GM23338 (cell line): ENCODE results near the gene ACAD11. TPM values are rescaled to one million over a fixed set of nuclear protein-coding genes. Genes with fewer than 3 reads are reported as not detected.

Experiments
- ATAC-seq: fragments of 200-7000 bp; cut with Tn5 transposase; 3 replicates; pipeline ENCODE4 v1.9.1; 2020
- DNase-seq: peaks from one replicate; pipeline ENCODE4 v3.0.0-alpha.2; 2015; ENCODE audit warnings: low spot score
- H2AFZ ChIP-seq: fragments of 200-600 bp; sonication (generic); 2 replicates; pipeline ENCODE4 v1.8.0; 2016; ENCODE audit warnings: antibody characterized with exemption, mild to moderate bottlenecking, moderate library complexity
- H3F3A ChIP-seq: fragments of 200-600 bp; sonication (generic); replicated peaks from 2 replicates; pipeline ENCODE4 v1.8.0; 2017; ENCODE audit warnings: antibody characterized with exemption, mixed run types, low read depth
- H3K27ac ChIP-seq: fragments of 200-600 bp; sonication (generic); 2 replicates; pipeline ENCODE4 v1.6.1; 2016; ENCODE audit warnings: low read depth
- H3K27me3 ChIP-seq: fragments of 200-600 bp; sonication (generic); 2 replicates; pipeline ENCODE4 v1.8.0; 2016; ENCODE audit warnings: mild to moderate bottlenecking, mixed run types, moderate library complexity; ENCODE audit not compliant: insufficient read depth
- H3K36me3 ChIP-seq: fragments of 200-600 bp; sonication (generic); 2 replicates; pipeline ENCODE4 v1.8.0; 2016; ENCODE audit warnings: mild to moderate bottlenecking; ENCODE audit not compliant: insufficient read depth
- H3K4me1 ChIP-seq: fragments of 200-600 bp; sonication (generic); 2 replicates; pipeline ENCODE4 v1.8.0; 2016; ENCODE audit warnings: mild to moderate bottlenecking, moderate library complexity; ENCODE audit not compliant: insufficient read depth
- H3K4me2 ChIP-seq: fragments of 200-600 bp; sonication (generic); 2 replicates; pipeline ENCODE4 v1.7.1; 2017; ENCODE audit warnings: mixed run types
- H3K4me3 ChIP-seq: fragments of 200-600 bp; sonication (generic); 2 replicates; pipeline ENCODE4 v1.6.1; 2016; ENCODE audit warnings: mixed run types
- H3K79me2 ChIP-seq: fragments of 200-600 bp; sonication (generic); replicated peaks from 2 replicates; pipeline ENCODE4 v1.8.0; 2017; ENCODE audit warnings: mild to moderate bottlenecking; ENCODE audit not compliant: insufficient read depth
- H3K9me2 ChIP-seq: fragments of 200-600 bp; sonication (generic); 2 replicates; pipeline ENCODE4 v1.8.0; 2017; ENCODE audit not compliant: insufficient read depth
- H4K20me1 ChIP-seq: fragments of 200-600 bp; sonication (generic); replicated peaks from 2 replicates; pipeline ENCODE4 v1.8.0; 2017; ENCODE audit warnings: mild to moderate bottlenecking; ENCODE audit not compliant: insufficient read depth
- H3K27ac Mint-ChIP-seq: 2 replicates; pipeline ENCODE4 v1.8.0; 2020; ENCODE audit warnings: inconsistent platforms, mild to moderate bottlenecking, moderate library complexity, mixed read lengths
- H3K27me3 Mint-ChIP-seq: 3 replicates; pipeline ENCODE4 v1.8.0; 2022; ENCODE audit warnings: low read depth, mild to moderate bottlenecking, moderate library complexity, mixed read lengths, inconsistent platforms; ENCODE audit not compliant: insufficient read depth, poor library complexity
- H3K36me3 Mint-ChIP-seq: 3 replicates; pipeline ENCODE4 v1.8.0; 2021; ENCODE audit warnings: low read depth, mild to moderate bottlenecking, inconsistent platforms, moderate library complexity, mixed read lengths
- H3K4me1 Mint-ChIP-seq: 3 replicates; pipeline ENCODE4 v1.8.0; 2020; ENCODE audit warnings: mild to moderate bottlenecking, inconsistent platforms, mixed read lengths
- H3K4me3 Mint-ChIP-seq: 3 replicates; pipeline ENCODE4 v1.8.0; 2021; ENCODE audit warnings: moderate library complexity, mild to moderate bottlenecking, inconsistent platforms, mixed read lengths
- H3K9me3 Mint-ChIP-seq: 3 replicates; pipeline ENCODE4 v1.8.0; 2020; ENCODE audit warnings: moderate library complexity, mild to moderate bottlenecking, inconsistent platforms, mixed read lengths
- CREB1 ChIP-seq: fragments of 250-450 bp; sonication (Bioruptor Pico); IDR thresholded peaks from 2 replicates; pipeline ENCODE4 v1.5.0; 2020; ENCODE audit warnings: low read depth, mild to moderate bottlenecking, moderate library complexity
- CTCF ChIP-seq, 2 experiments: fragments of 200-600 bp in 1 of 2; sonication (generic) in 1 of 2; conservative IDR thresholded peaks; 2 replicates each; pipeline versions ENCODE4 v1.5.1 to v1.6.1; 2016 to 2017; ENCODE audit warnings: antibody characterized with exemption in 2 of 2, low read depth in 2 of 2, mild to moderate bottlenecking in 2 of 2, moderate library complexity in 1 of 2
- EZH2 ChIP-seq: fragments of 200-600 bp; sonication (generic); IDR thresholded peaks from one replicate; pipeline ENCODE4 v1.8.0; 2017; ENCODE audit warnings: antibody characterized with exemption, mild to moderate bottlenecking, low read depth; ENCODE audit not compliant: unreplicated experiment
- EZH2phosphoT487 ChIP-seq: fragments of 200-600 bp; sonication (generic); IDR thresholded peaks from one replicate; pipeline ENCODE4 v1.8.1; 2018; ENCODE audit warnings: antibody characterized with exemption; ENCODE audit not compliant: unreplicated experiment
- JUNB ChIP-seq: IDR thresholded peaks from one replicate; pipeline ENCODE4 v1.6.1; 2016; ENCODE audit warnings: antibody characterized with exemption; ENCODE audit not compliant: unreplicated experiment
- NANOG ChIP-seq: IDR thresholded peaks from 2 replicates; pipeline ENCODE4 v1.6.1; 2016; ENCODE audit warnings: antibody characterized with exemption, borderline replicate concordance
- POLR2AphosphoS5 ChIP-seq: IDR thresholded peaks from 2 replicates; pipeline ENCODE4 v1.6.1; 2016; ENCODE audit warnings: antibody characterized with exemption, low read depth
- REST ChIP-seq: IDR thresholded peaks from one replicate; pipeline ENCODE4 v1.6.1; 2018; ENCODE audit warnings: antibody characterized with exemption; ENCODE audit not compliant: unreplicated experiment
- STAT1 ChIP-seq: IDR thresholded peaks from one replicate; pipeline ENCODE4 v1.6.1; 2016; ENCODE audit warnings: antibody characterized with exemption; ENCODE audit not compliant: unreplicated experiment
- ZNF114 ChIP-seq: fragments of 250-450 bp; sonication (Bioruptor Pico); IDR thresholded peaks from 2 replicates; pipeline ENCODE4 v1.5.0; 2020; ENCODE audit warnings: mild to moderate bottlenecking, moderate library complexity
- ZNF331 ChIP-seq: fragments of 250-450 bp; sonication (Bioruptor Pico); IDR thresholded peaks from 2 replicates; pipeline ENCODE4 v1.5.0; 2020; ENCODE audit warnings: low read depth, mild to moderate bottlenecking, moderate library complexity
- ZNF462 ChIP-seq: fragments of 250-450 bp; sonication (Bioruptor Pico); IDR thresholded peaks from 2 replicates; pipeline ENCODE4 v1.5.0; 2020; ENCODE audit warnings: mild to moderate bottlenecking, moderate library complexity
- polyA plus RNA-seq: library from polyadenylated mRNA; unstranded; fragments of >200 nt; fragmentation: Nextera tagmentation; extraction: Ambion mirVana; gene quantifications from 2 replicates; pipeline ENCODE4 v1.2.1, GENCODE V29; 2016
- total RNA-seq: library from RNA; depleted of rRNA; stranded (reverse); fragments of >200 nt; shearing (Covaris generic); gene quantifications from 2 replicates; pipeline ENCODE4 v1.2.3, GENCODE V29; 2014
- TF ChIP-seq, protein P1 (sequence below): IDR thresholded peaks from 2 replicates; pipeline ENCODE4 v1.6.1; 2016; ENCODE audit warnings: antibody characterized with exemption

The ACAD11 gene
- total and polyA plus RNA-seq, 2 experiments from 2014 or later, result 11.4 to 17.1 TPM

DNA sequence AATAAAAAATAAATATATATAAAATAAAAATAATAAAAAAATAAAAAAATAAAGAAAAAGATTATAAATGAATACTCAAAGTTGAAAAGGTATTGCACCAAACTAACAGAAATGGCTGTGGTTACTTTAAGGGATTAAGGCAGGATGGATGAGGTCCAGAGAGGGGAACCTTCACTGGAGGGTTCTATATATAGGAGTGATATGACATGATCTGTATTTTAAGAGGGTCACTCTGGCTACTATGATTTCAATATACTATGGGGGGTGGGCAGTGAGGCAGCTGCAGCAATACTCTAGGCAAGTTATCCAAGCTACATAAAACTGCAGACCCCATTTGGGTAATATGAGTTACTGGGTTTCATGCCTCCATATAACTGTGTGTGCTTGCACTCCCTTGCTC lies 24.6 kb downstream of the ACAD11 start:
- H3K36me3 Mint-ChIP-seq, result no peaks in the 10 kb centered on the region
- H4K20me1 ChIP-seq, result no peaks in the 10 kb centered on the region
- no peak for DNase-seq
- no peak for TF ChIP-seq EZH2
- TF ChIP-seq POLR2AphosphoS5, result no peak
- TF ChIP-seq ZNF331 (CRISPR knock-in tag), result no peak
- TF ChIP-seq NANOG, result no peak
- no peak for TF ChIP-seq ZNF462 (CRISPR knock-in tag)
- no peak for TF ChIP-seq JUNB
- TF ChIP-seq CREB1 (CRISPR knock-in tag), result no peak
- TF ChIP-seq, protein P1, sequence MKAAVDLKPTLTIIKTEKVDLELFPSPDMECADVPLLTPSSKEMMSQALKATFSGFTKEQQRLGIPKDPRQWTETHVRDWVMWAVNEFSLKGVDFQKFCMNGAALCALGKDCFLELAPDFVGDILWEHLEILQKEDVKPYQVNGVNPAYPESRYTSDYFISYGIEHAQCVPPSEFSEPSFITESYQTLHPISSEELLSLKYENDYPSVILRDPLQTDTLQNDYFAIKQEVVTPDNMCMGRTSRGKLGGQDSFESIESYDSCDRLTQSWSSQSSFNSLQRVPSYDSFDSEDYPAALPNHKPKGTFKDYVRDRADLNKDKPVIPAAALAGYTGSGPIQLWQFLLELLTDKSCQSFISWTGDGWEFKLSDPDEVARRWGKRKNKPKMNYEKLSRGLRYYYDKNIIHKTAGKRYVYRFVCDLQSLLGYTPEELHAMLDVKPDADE, result no peak
- TF ChIP-seq EZH2phosphoT487, result no peak
- no peak for TF ChIP-seq ZNF114 (CRISPR knock-in tag)
- no peak for TF ChIP-seq STAT1
- TF ChIP-seq CTCF (conservative IDR thresholded peaks at IDR 0.05; ENCODE audit: low read depth in 2 of 2), result no peak
- TF ChIP-seq REST, result no peak
- no peak overlapping the region for H3K27ac Mint-ChIP-seq
- H3K27me3 ChIP-seq, result no peaks in the 10 kb centered on the region
- no peaks in the 10 kb centered on the region for H3K36me3 ChIP-seq
- no peaks in the 10 kb centered on the region for H3F3A ChIP-seq
- no peak overlapping the region for H3K4me3 ChIP-seq
- H3K4me2 ChIP-seq, result no peak overlapping the region
- H3K4me1 Mint-ChIP-seq, result no peaks in the 10 kb centered on the region
- H2AFZ ChIP-seq, result no peak overlapping the region
- no peaks in the 10 kb centered on the region for H3K9me3 Mint-ChIP-seq
- no peaks in the 10 kb centered on the region for H3K27me3 Mint-ChIP-seq
- no peaks in the 10 kb centered on the region for H3K4me1 ChIP-seq
- ATAC-seq, result no peak
- no peak overlapping the region for H3K27ac ChIP-seq
- H3K79me2 ChIP-seq, result no peaks in the 10 kb centered on the region
- H3K9me2 ChIP-seq, result no peaks in the 10 kb centered on the region
- H3K4me3 Mint-ChIP-seq, result no peak overlapping the region
